M059J (cell line): Measurements from ENCODE around the gene CDH2. TPM values are rescaled to one million over a fixed set of nuclear protein-coding genes. Genes with fewer than 3 reads are reported as not detected.
"Not testable (repeated sequence)": the region's sequence is repeated elsewhere in the genome, so short reads cannot be mapped to it uniquely, and the experiment has no call there.

ENCODE experiments used
- DNase-seq: peaks from one replicate; pipeline ENCODE4 v3.0.0-alpha.2; 2012; ENCODE audit warnings: low read depth
- total RNA-seq: library from RNA; depleted of rRNA; stranded (reverse); fragments of >200 nt; shearing (Covaris generic); gene quantifications from 2 replicates; pipeline ENCODE4 v1.2.3, GENCODE V29; 2014

Gene CDH2
- total RNA-seq, 1 experiment from 2014 or later = 104 TPM

- peak; percentile 97 for DNase-seq
Observed at GRCh38 chr18:27921904-27922751, 254.8 kb downstream of the CDH2 start.

GRCh38 chr18:27921392-27921791 is 255.5 kb downstream of the CDH2 start:
- DNase-seq = peak; percentile 75

GRCh38 chr18:27920836-27921235 is 256.1 kb downstream of the CDH2 start:
- no peak for DNase-seq

GRCh38 chr18:27906189-27906588 is 270.7 kb downstream of the CDH2 start:
- not testable (repeated sequence) for DNase-seq

GRCh38 chr18:27903906-27904305 is 273.0 kb downstream of the CDH2 start:
- no peak for DNase-seq

GRCh38 chr18:27901424-27902226 is 275.3 kb downstream of the CDH2 start:
- no peak for DNase-seq
